SK-N-SH (cell line): ENCODE data around the gene FMC1.

Experiments
- CTCF ChIP-seq: fragments of 200-600 bp; sonication (generic); IDR thresholded peaks from 2 replicates; pipeline ENCODE4 v1.6.1; 2017; ENCODE audit warnings: antibody characterized with exemption, mild to moderate bottlenecking, moderate library complexity
- EZH2phosphoT487 ChIP-seq: fragments of 200-600 bp; sonication (generic); IDR thresholded peaks from 2 replicates; pipeline ENCODE4 v1.6.1; 2017; ENCODE audit warnings: low read depth, mixed run types, mild to moderate bottlenecking, antibody characterized with exemption, moderate library complexity, borderline replicate concordance
- IRF3 ChIP-seq: fragments of 150-350 bp; IDR thresholded peaks from 2 replicates; pipeline ENCODE4 v1.6.1; 2016; ENCODE audit warnings: mild to moderate bottlenecking, low read depth, low read length
- MXI1 ChIP-seq: IDR thresholded peaks from 2 replicates; pipeline ENCODE4 v1.6.1; 2012; ENCODE audit warnings: mild to moderate bottlenecking, low read depth, low read length, improper control_type of control experiment
- POLR2AphosphoS5 ChIP-seq: IDR thresholded peaks from 2 replicates; pipeline ENCODE4 v1.6.1; 2012; ENCODE audit warnings: low read depth, low read length
- SMC3 ChIP-seq: IDR thresholded peaks from 2 replicates; pipeline ENCODE4 v1.6.1; 2012; ENCODE audit warnings: low read depth, low read length, improper control_type of control experiment

GRCh38 chr7:139294241-139294640 lies 46.9 kb upstream of the FMC1 start:
- TF ChIP-seq CTCF = no peak
- TF ChIP-seq POLR2AphosphoS5 = no peak
- no peak for TF ChIP-seq MXI1
- no peak for TF ChIP-seq SMC3
- no peak for TF ChIP-seq IRF3
- no peak for TF ChIP-seq EZH2phosphoT487
